Lower lobe of right lung (tissue), 2 donors: Measurements from ENCODE around the gene TTLL11. TPM values are rescaled to one million over a fixed set of nuclear protein-coding genes. Genes with fewer than 3 reads are reported as not detected.
"Not testable (repeated sequence)": the region's sequence is repeated elsewhere in the genome, so short reads cannot be mapped to it uniquely, and the experiment has no call there.

Experiments
- ATAC-seq, 2 donors: fragments of 200-7000 bp; cut with Tn5 transposase; one replicate each; pipeline ENCODE4 v1.9.1; 2020 to 2022; ENCODE audit warnings: mild to moderate bottlenecking in 2 of 2, moderate library complexity in 2 of 2
- DNase-seq: peaks from one replicate; pipeline ENCODE4 v3.0.0-alpha.2; 2020
- H3K27ac ChIP-seq: fragments of 200-600 bp; one replicate; pipeline ENCODE4 v1.8.0; 2022
- H3K27me3 ChIP-seq: fragments of 200-600 bp; one replicate; pipeline ENCODE4 v1.8.0; 2022; ENCODE audit warnings: low read depth
- H3K36me3 ChIP-seq: fragments of 200-600 bp; one replicate; pipeline ENCODE4 v1.8.0; 2022; ENCODE audit warnings: mild to moderate bottlenecking
- H3K4me1 ChIP-seq: fragments of 200-600 bp; one replicate; pipeline ENCODE4 v1.8.0; 2022
- H3K4me3 ChIP-seq: fragments of 200-600 bp; one replicate; pipeline ENCODE4 v1.8.0; 2022; ENCODE audit warnings: mild to moderate bottlenecking
- H3K9me3 ChIP-seq: fragments of 200-600 bp; one replicate; pipeline ENCODE4 v1.8.0; 2022
- CTCF ChIP-seq: fragments of 200-600 bp; IDR thresholded peaks from one replicate; pipeline ENCODE4 v1.8.0; 2022; ENCODE audit warnings: antibody characterized with exemption, mild to moderate bottlenecking
- intact Hi-C: fragments of 100-400 bp; cut with DNase I; formaldehyde crosslinking; loops from one replicate; pipeline ENCODE4 v1.11.0; 2022
- total RNA-seq: library from RNA; stranded (reverse); fragmentation: NEBNext Ultra II Directional; extraction: Animal tissue kit (Norgen Biotek cat#: 25700); gene quantifications from one replicate; pipeline ENCODE4 v1.2.1, GENCODE V29; 2021
- donor health status: DM: no; HTN: yes; CAD: no; lungs with severe emphysema.

Gene TTLL11
- total RNA-seq, 1 donor from 2014 or later = 11.7 TPM

- no peak for DNase-seq
- Histone ChIP-seq H3K27me3 (peaks cover 5% of the 10 kb centered on the region), H3K36me3 (no peaks in the 10 kb centered on the region), H3K27ac (no peak overlapping the region), H3K4me1 (peaks cover 7% of the 10 kb centered on the region), H3K9me3 (no peaks in the 10 kb centered on the region), H3K4me3 (no peak overlapping the region)
- no peak for ATAC-seq
- no peak for TF ChIP-seq CTCF
- intact Hi-C loops = loop anchor here (10.0 kb wide), 1 partner anchor 234 kb away; no protein-coding TSS in a partner anchor
Observed at GRCh38 chr9:122120316-122121071, 27.4 kb upstream of the TTLL11 start.

- no peaks in the 10 kb centered on the region for H3K9me3 ChIP-seq
- H3K36me3 ChIP-seq = no peaks in the 10 kb centered on the region
- intact Hi-C loops = loop anchor here (10.0 kb wide), 1 partner anchor 235 kb away; no protein-coding TSS in a partner anchor
- no peaks in the 10 kb centered on the region for H3K4me1 ChIP-seq
- DNase-seq (no peak), ATAC-seq (no peak)
- no peaks in the 10 kb centered on the region for H3K27me3 ChIP-seq
- TF ChIP-seq CTCF = no peak
- no peak overlapping the region for H3K27ac ChIP-seq
- H3K4me3 ChIP-seq = no peak overlapping the region
Observed at GRCh38 chr9:122119721-122120120, 26.6 kb upstream of the TTLL11 start.

GRCh38 chr9:122119166-122119521, 26.0 kb upstream of the TTLL11 start:
- intact Hi-C loops = no loop called here
- Histone ChIP-seq H3K36me3 (no peaks in the 10 kb centered on the region), H3K27me3 (no peaks in the 10 kb centered on the region), H3K9me3 (no peaks in the 10 kb centered on the region), H3K4me3 (no peak overlapping the region), H3K27ac (no peak overlapping the region), H3K4me1 (no peaks in the 10 kb centered on the region)
- DNase-seq (no peak), ATAC-seq (no peak)
- TF ChIP-seq CTCF = no peak

- intact Hi-C loops = no loop called here
- H3K27ac ChIP-seq = no peak overlapping the region
- H3K9me3 ChIP-seq = no peaks in the 10 kb centered on the region
- TF ChIP-seq CTCF = no peak
- H3K36me3 ChIP-seq = no peaks in the 10 kb centered on the region
- H3K4me1 ChIP-seq = no peaks in the 10 kb centered on the region
- no peak overlapping the region for H3K4me3 ChIP-seq
- DNase-seq (no peak), ATAC-seq (no peak)
- H3K27me3 ChIP-seq = no peaks in the 10 kb centered on the region
Observed at GRCh38 chr9:122118343-122119165, 25.4 kb upstream of the TTLL11 start.

GRCh38 chr9:122117241-122117640, 24.1 kb upstream of the TTLL11 start:
- H3K27me3 ChIP-seq, H3K27ac ChIP-seq, ATAC-seq, H3K4me1 ChIP-seq, DNase-seq, H3K36me3 ChIP-seq, H3K9me3 ChIP-seq, H3K4me3 ChIP-seq, intact Hi-C loops: not testable (repeated sequence)
